Measurements from ENCODE around the gene SEC24C. TPM values are rescaled to one million over a fixed set of nuclear protein-coding genes. Genes with fewer than 3 reads are reported as not detected.

SEC24C gene
- total and polyA plus RNA-seq, 2 of the 13 experiments (the other 11 are each of a cell fraction or from before 2014, with no cell fraction given): 63.1 to 66.4 TPM

GRCh38 chr10:73761781-73762180, 17.6 kb downstream of the SEC24C start (continued):
- TF ChIP-seq PPARG (CRISPR knock-in tag; conservative IDR thresholded peaks at IDR 0.05) (no peak), JDP2 (CRISPR knock-in tag; IDR thresholded peaks at IDR 0.05; ENCODE audit: borderline replicate concordance) (no peak), ZFP36L2 (CRISPR knock-in tag; IDR thresholded peaks at IDR 0.05) (no peak), ZNF34 (CRISPR knock-in tag; IDR thresholded peaks at IDR 0.05; ENCODE audit: borderline replicate concordance) (no peak)

DNA sequence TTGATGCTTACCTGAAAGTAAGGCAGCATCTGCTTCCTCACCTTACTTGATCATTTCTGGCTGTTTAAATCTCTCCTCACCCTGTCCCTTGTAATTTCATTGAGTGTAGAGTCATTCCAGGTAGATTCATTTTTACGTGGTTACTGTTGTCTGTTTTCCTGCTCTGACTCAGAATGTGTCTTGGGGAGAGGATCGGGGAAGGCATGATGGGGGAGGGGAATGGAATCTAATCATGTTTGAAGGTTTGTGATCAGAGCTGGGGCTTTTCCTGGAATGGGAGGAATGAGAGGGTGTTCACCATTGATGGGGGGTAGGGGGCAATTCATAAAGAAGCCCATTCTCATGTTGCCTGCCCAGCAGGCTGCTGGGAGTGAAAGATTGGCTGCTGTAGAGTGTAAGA, 18.7 kb downstream of the SEC24C start:
- WGBS (ENCODE audit: low lambda C conversion rate): 92% methylated on average over 2 of the region's 2 CpGs
- no peaks in the 10 kb centered on the region; a peak in 1 of 5 replicates for H3K27me3 ChIP-seq (ENCODE audit: control insufficient read depth in 1 of 2, insufficient read depth in 2 of 2, low read length in 2 of 2)
- no peak overlapping the region for H3K9ac ChIP-seq (ENCODE audit: insufficient read depth, low read depth, low read length)
- peaks cover 60 to 88% of the 10 kb centered on the region in 2 experiments for H3K36me3 ChIP-seq (replicated peaks in 1 of 2; ENCODE audit: control insufficient read depth in 1 of 2, insufficient read depth in 2 of 2, low read length in 2 of 2)
- H3K4me3 ChIP-seq (replicated peaks in 1 of 3; ENCODE audit: insufficient read depth in 1 of 3, low read depth in 2 of 3, low read length in 3 of 3): no peak overlapping the region
- no peak overlapping the region for H2AFZ ChIP-seq (ENCODE audit: low read length)
- no peak for FAIRE-seq
- no peak for ATAC-seq
- H4K20me1 ChIP-seq (ENCODE audit: insufficient read depth, low read length): no peaks in the 10 kb centered on the region
- H3K27ac ChIP-seq (ENCODE audit: extremely low read length, insufficient read depth, low read length): no peak overlapping the region
- intact Hi-C loops (cut with micrococcal nuclease; ENCODE audit: unreplicated experiment): no loop called here
- H3K9me3 ChIP-seq (ENCODE audit: low read length): no peaks in the 10 kb centered on the region
- in situ Hi-C loops (cut with HindIII; ENCODE audit: extremely low pct_ligation_motif_present, low pct_unique_long_range_greater_than_20kb): no loop called here
- H3K4me2 ChIP-seq (ENCODE audit: low read depth, low read length): no peak overlapping the region
- DNase-seq (ENCODE audit: low spot score): no peak
- H3K79me2 ChIP-seq (ENCODE audit: insufficient read depth, low read length): no peaks in the 10 kb centered on the region
- no TSS peak for BruUV-seq (replicated peaks)
- ChIA-PET POLR2A (interaction anchor here (0.6 kb wide), 2 partner anchors 19 to 20 kb away, joined by 3 to 5 read pairs; no protein-coding TSS in a partner anchor), CTCF (ENCODE audit: low intra/inter-chr PET ratio, low total read pairs) (no interaction called here)
- H3K4me1 ChIP-seq (ENCODE audit: insufficient read depth, low read length): 0 out of 2 replicates have a peak, but pooled peaks cover 5% of the 10 kb centered on the region
- TF ChIP-seq, protein P1, sequence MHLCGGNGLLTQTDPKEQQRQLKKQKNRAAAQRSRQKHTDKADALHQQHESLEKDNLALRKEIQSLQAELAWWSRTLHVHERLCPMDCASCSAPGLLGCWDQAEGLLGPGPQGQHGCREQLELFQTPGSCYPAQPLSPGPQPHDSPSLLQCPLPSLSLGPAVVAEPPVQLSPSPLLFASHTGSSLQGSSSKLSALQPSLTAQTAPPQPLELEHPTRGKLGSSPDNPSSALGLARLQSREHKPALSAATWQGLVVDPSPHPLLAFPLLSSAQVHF (CRISPR knock-in tag; IDR thresholded peaks at IDR 0.05): no peak
- TF ChIP-seq PCBP2 (optimal IDR thresholded peaks at IDR 0.05; ENCODE audit: low read depth, low read length, poor library complexity, severe bottlenecking) (no peak), ZMYM3 (CRISPR knock-in tag; IDR thresholded peaks at IDR 0.05) (no peak), ZEB1 (IDR thresholded peaks at IDR 0.05; ENCODE audit: insufficient replicate concordance, low read depth) (no peak), ZKSCAN1 (IDR thresholded peaks at IDR 0.05; ENCODE audit: low read length) (no peak), KIAA2018 (CRISPR knock-in tag; IDR thresholded peaks at IDR 0.05; ENCODE audit: borderline replicate concordance) (no peak), ZBTB43 (CRISPR knock-in tag; conservative IDR thresholded peaks at IDR 0.05) (no peak), ZNF224 (CRISPR knock-in tag; IDR thresholded peaks at IDR 0.05) (no peak), SIN3B (IDR thresholded peaks at IDR 0.05; ENCODE audit: low read length) (no peak), ZNF234 (CRISPR knock-in tag; conservative IDR thresholded peaks at IDR 0.05) (no peak), ZNF569 (CRISPR knock-in tag; IDR thresholded peaks at IDR 0.05; ENCODE audit: borderline replicate concordance) (no peak)

Measured in HepG2 (cell line).